GM12878 (cell line): ENCODE measurements around the gene SHPK.

Source experiments
- BRCA1 ChIP-seq: IDR thresholded peaks from 2 replicates; pipeline ENCODE4 v1.6.1; 2011; ENCODE audit warnings: low read depth, low read length, improper control_type of control experiment
- DPF2 ChIP-seq: fragments of 450-650 bp; IDR thresholded peaks from 2 replicates; pipeline ENCODE4 v1.6.1; 2017; ENCODE audit warnings: mild to moderate bottlenecking
- EZH2 ChIP-seq: IDR thresholded peaks from 2 replicates; pipeline ENCODE4 v1.6.1; 2012; ENCODE audit warnings: low read depth, mild to moderate bottlenecking, control low read depth, inconsistent platforms, low read length, borderline replicate concordance; ENCODE audit not compliant: control insufficient read depth
- FOS ChIP-seq: IDR thresholded peaks from 3 replicates; pipeline ENCODE4 v1.6.1; 2011; ENCODE audit warnings: borderline replicate concordance; ENCODE audit not compliant: insufficient read length; ENCODE audit errors: extremely low read depth
- POU2F2 ChIP-seq: IDR thresholded peaks from 3 replicates; pipeline ENCODE4 v1.6.1; 2011; ENCODE audit warnings: low read depth, mild to moderate bottlenecking, low read length, borderline replicate concordance
- SIN3A ChIP-seq: IDR thresholded peaks from 2 replicates; pipeline ENCODE4 v1.6.1; 2012; ENCODE audit warnings: low read depth, low read length, improper control_type of control experiment
- TAF1 ChIP-seq: IDR thresholded peaks from 2 replicates; pipeline ENCODE4 v1.6.1; 2011; ENCODE audit warnings: mild to moderate bottlenecking, low read depth, low read length, borderline replicate concordance
- TF ChIP-seq, protein P1 (sequence below): IDR thresholded peaks from 2 replicates; pipeline ENCODE4 v1.6.1; 2012; ENCODE audit warnings: low read depth, low read length, improper control_type of control experiment
- TF ChIP-seq, protein P2 (sequence below): fragments of 150-350 bp; IDR thresholded peaks from 2 replicates; pipeline ENCODE4 v1.6.1; 2014; ENCODE audit warnings: mild to moderate bottlenecking, low read depth, low read length
- TF ChIP-seq, protein P3 (sequence below), 3 experiments: IDR thresholded peaks in 2 of 3; conservative IDR thresholded peaks in 1 of 3; 2 replicates each; pipeline ENCODE4 v1.5.1; 2011; ENCODE audit warnings: low read depth in 3 of 3, low read length in 3 of 3, mild to moderate bottlenecking in 3 of 3, control low read depth in 2 of 3, moderate library complexity in 2 of 3, inconsistent platforms in 1 of 3, mixed read lengths in 1 of 3; ENCODE audit not compliant: control insufficient read depth in 2 of 3, insufficient read depth in 1 of 3; ENCODE audit errors: extremely low read depth in 1 of 3
- TF ChIP-seq, protein P4 (sequence below): IDR thresholded peaks from 2 replicates; pipeline ENCODE4 v1.6.1; 2012; ENCODE audit warnings: mild to moderate bottlenecking, low read depth, low read length
- TF ChIP-seq, protein P5 (sequence below): fragments of 450-650 bp; IDR thresholded peaks from 2 replicates; pipeline ENCODE4 v1.6.1; 2017; ENCODE audit warnings: mild to moderate bottlenecking, moderate library complexity
- TF ChIP-seq, protein P6 (sequence below): IDR thresholded peaks from 2 replicates; pipeline ENCODE4 v1.6.1; 2012; ENCODE audit warnings: low read depth, low read length, improper control_type of control experiment

DNA sequence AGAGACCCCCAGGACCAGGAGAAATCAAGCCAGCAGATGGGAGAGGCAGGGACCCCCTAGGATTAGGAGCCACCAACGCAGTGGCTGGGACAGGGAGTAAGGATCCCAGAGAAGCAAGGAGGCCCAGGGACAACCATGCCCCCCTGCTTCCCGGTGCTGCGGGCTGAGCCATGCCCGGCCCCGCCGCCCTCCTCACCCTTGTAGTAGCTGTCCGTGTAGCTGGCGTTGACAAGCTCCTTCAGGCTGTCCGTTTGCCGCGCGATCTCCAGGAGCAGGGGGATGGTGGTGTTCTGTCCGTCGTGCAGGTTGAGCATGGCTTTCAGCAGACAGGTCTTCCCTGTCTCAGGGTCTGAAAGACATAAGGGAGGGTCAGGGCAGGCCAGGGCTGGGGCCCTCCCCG, 45.3 kb downstream of the SHPK start:
- TF ChIP-seq, protein P1, sequence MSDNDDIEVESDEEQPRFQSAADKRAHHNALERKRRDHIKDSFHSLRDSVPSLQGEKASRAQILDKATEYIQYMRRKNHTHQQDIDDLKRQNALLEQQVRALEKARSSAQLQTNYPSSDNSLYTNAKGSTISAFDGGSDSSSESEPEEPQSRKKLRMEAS: no peak
- no peak for TF ChIP-seq TAF1
- no peak for TF ChIP-seq POU2F2
- no peak for TF ChIP-seq FOS
- TF ChIP-seq, protein P2, sequence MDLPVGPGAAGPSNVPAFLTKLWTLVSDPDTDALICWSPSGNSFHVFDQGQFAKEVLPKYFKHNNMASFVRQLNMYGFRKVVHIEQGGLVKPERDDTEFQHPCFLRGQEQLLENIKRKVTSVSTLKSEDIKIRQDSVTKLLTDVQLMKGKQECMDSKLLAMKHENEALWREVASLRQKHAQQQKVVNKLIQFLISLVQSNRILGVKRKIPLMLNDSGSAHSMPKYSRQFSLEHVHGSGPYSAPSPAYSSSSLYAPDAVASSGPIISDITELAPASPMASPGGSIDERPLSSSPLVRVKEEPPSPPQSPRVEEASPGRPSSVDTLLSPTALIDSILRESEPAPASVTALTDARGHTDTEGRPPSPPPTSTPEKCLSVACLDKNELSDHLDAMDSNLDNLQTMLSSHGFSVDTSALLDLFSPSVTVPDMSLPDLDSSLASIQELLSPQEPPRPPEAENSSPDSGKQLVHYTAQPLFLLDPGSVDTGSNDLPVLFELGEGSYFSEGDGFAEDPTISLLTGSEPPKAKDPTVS: no peak
- TF ChIP-seq, protein P3, sequence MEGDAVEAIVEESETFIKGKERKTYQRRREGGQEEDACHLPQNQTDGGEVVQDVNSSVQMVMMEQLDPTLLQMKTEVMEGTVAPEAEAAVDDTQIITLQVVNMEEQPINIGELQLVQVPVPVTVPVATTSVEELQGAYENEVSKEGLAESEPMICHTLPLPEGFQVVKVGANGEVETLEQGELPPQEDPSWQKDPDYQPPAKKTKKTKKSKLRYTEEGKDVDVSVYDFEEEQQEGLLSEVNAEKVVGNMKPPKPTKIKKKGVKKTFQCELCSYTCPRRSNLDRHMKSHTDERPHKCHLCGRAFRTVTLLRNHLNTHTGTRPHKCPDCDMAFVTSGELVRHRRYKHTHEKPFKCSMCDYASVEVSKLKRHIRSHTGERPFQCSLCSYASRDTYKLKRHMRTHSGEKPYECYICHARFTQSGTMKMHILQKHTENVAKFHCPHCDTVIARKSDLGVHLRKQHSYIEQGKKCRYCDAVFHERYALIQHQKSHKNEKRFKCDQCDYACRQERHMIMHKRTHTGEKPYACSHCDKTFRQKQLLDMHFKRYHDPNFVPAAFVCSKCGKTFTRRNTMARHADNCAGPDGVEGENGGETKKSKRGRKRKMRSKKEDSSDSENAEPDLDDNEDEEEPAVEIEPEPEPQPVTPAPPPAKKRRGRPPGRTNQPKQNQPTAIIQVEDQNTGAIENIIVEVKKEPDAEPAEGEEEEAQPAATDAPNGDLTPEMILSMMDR (IDR thresholded peaks at IDR 0.05 in 2 of 3, conservative IDR thresholded peaks at IDR 0.05 in 1 of 3; ENCODE audit: control insufficient read depth in 2 of 3, extremely low read depth in 1 of 3, insufficient read depth in 1 of 3, low read depth in 3 of 3, low read length in 3 of 3): no peak
- no peak for TF ChIP-seq BRCA1
- TF ChIP-seq SIN3A: no peak
- TF ChIP-seq, protein P4, sequence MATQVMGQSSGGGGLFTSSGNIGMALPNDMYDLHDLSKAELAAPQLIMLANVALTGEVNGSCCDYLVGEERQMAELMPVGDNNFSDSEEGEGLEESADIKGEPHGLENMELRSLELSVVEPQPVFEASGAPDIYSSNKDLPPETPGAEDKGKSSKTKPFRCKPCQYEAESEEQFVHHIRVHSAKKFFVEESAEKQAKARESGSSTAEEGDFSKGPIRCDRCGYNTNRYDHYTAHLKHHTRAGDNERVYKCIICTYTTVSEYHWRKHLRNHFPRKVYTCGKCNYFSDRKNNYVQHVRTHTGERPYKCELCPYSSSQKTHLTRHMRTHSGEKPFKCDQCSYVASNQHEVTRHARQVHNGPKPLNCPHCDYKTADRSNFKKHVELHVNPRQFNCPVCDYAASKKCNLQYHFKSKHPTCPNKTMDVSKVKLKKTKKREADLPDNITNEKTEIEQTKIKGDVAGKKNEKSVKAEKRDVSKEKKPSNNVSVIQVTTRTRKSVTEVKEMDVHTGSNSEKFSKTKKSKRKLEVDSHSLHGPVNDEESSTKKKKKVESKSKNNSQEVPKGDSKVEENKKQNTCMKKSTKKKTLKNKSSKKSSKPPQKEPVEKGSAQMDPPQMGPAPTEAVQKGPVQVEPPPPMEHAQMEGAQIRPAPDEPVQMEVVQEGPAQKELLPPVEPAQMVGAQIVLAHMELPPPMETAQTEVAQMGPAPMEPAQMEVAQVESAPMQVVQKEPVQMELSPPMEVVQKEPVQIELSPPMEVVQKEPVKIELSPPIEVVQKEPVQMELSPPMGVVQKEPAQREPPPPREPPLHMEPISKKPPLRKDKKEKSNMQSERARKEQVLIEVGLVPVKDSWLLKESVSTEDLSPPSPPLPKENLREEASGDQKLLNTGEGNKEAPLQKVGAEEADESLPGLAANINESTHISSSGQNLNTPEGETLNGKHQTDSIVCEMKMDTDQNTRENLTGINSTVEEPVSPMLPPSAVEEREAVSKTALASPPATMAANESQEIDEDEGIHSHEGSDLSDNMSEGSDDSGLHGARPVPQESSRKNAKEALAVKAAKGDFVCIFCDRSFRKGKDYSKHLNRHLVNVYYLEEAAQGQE: no peak
- TF ChIP-seq, protein P5, sequence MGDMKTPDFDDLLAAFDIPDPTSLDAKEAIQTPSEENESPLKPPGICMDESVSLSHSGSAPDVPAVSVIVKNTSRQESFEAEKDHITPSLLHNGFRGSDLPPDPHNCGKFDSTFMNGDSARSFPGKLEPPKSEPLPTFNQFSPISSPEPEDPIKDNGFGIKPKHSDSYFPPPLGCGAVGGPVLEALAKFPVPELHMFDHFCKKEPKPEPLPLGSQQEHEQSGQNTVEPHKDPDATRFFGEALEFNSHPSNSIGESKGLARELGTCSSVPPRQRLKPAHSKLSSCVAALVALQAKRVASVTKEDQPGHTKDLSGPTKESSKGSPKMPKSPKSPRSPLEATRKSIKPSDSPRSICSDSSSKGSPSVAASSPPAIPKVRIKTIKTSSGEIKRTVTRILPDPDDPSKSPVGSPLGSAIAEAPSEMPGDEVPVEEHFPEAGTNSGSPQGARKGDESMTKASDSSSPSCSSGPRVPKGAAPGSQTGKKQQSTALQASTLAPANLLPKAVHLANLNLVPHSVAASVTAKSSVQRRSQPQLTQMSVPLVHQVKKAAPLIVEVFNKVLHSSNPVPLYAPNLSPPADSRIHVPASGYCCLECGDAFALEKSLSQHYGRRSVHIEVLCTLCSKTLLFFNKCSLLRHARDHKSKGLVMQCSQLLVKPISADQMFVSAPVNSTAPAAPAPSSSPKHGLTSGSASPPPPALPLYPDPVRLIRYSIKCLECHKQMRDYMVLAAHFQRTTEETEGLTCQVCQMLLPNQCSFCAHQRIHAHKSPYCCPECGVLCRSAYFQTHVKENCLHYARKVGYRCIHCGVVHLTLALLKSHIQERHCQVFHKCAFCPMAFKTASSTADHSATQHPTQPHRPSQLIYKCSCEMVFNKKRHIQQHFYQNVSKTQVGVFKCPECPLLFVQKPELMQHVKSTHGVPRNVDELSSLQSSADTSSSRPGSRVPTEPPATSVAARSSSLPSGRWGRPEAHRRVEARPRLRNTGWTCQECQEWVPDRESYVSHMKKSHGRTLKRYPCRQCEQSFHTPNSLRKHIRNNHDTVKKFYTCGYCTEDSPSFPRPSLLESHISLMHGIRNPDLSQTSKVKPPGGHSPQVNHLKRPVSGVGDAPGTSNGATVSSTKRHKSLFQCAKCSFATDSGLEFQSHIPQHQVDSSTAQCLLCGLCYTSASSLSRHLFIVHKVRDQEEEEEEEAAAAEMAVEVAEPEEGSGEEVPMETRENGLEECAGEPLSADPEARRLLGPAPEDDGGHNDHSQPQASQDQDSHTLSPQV: no peak
- TF ChIP-seq, protein P6, sequence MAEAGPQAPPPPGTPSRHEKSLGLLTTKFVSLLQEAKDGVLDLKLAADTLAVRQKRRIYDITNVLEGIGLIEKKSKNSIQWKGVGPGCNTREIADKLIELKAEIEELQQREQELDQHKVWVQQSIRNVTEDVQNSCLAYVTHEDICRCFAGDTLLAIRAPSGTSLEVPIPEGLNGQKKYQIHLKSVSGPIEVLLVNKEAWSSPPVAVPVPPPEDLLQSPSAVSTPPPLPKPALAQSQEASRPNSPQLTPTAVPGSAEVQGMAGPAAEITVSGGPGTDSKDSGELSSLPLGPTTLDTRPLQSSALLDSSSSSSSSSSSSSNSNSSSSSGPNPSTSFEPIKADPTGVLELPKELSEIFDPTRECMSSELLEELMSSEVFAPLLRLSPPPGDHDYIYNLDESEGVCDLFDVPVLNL: no peak
- TF ChIP-seq EZH2: no peak
- no peak for TF ChIP-seq DPF2
